GM19023 (cell line): ENCODE measurements around the gene DZIP3.
"Not testable (repeated sequence)": the region's sequence is repeated elsewhere in the genome, so short reads cannot be mapped to it uniquely, and the experiment has no call there.

ENCODE experiments used
- ATAC-seq: cut with Tn5 transposase; IDR thresholded peaks from one replicate; pipeline ENCODE4 v1.9.1; 2021; ENCODE audit warnings: mild to moderate bottlenecking, moderate library complexity; ENCODE audit not compliant: unreplicated experiment

DZIP3 gene

GRCh38 chr3:108595321-108595720 is 5.8 kb downstream of the DZIP3 start:
- ATAC-seq = no peak

- ATAC-seq = no peak
Observed at GRCh38 chr3:108598375-108598774, 8.9 kb downstream of the DZIP3 start.

- ATAC-seq = no peak
Observed at GRCh38 chr3:108599677-108600409, 10.3 kb downstream of the DZIP3 start.

GRCh38 chr3:108602249-108602934 is 12.9 kb downstream of the DZIP3 start:
- ATAC-seq = peak; percentile 62

- no peak for ATAC-seq
Observed at GRCh38 chr3:108602935-108603294, 13.4 kb downstream of the DZIP3 start.

GRCh38 chr3:108603691-108604090 is 14.2 kb downstream of the DZIP3 start:
- ATAC-seq = no peak

GRCh38 chr3:108605028-108605427 is 15.5 kb downstream of the DZIP3 start:
- ATAC-seq = no peak

GRCh38 chr3:108605491-108605890 is 16.0 kb downstream of the DZIP3 start:
- ATAC-seq = no peak

- no peak for ATAC-seq
Observed at GRCh38 chr3:108608750-108609149, 19.2 kb downstream of the DZIP3 start.

GRCh38 chr3:108610651-108611050 is 21.1 kb downstream of the DZIP3 start:
- no peak for ATAC-seq

GRCh38 chr3:108616090-108616489 is 26.6 kb downstream of the DZIP3 start:
- ATAC-seq = not testable (repeated sequence)

GRCh38 chr3:108620250-108620649 is 30.7 kb downstream of the DZIP3 start:
- ATAC-seq = no peak

- ATAC-seq = no peak
Observed at GRCh38 chr3:108623504-108623903, 34.0 kb downstream of the DZIP3 start.

- ATAC-seq = no peak
Observed at GRCh38 chr3:108629974-108630373, 40.5 kb downstream of the DZIP3 start.

GRCh38 chr3:108642526-108642925 is 53.0 kb downstream of the DZIP3 start:
- ATAC-seq = no peak

GRCh38 chr3:108645364-108645763 is 55.8 kb downstream of the DZIP3 start:
- no peak for ATAC-seq

GRCh38 chr3:108655664-108656063 is 66.1 kb downstream of the DZIP3 start:
- ATAC-seq = not testable (repeated sequence)

GRCh38 chr3:108661699-108662098 is 72.2 kb downstream of the DZIP3 start:
- ATAC-seq = no peak

- ATAC-seq = peak; percentile 71
Observed at GRCh38 chr3:108662142-108662738, 72.7 kb downstream of the DZIP3 start.

GRCh38 chr3:108664266-108664665 is 74.7 kb downstream of the DZIP3 start:
- ATAC-seq = no peak

- no peak for ATAC-seq
Observed at GRCh38 chr3:108667312-108667711, 77.8 kb downstream of the DZIP3 start.

GRCh38 chr3:108669208-108669607 is 79.7 kb downstream of the DZIP3 start:
- no peak for ATAC-seq
